Measurements from ENCODE around the gene CRYL1. TPM values are rescaled to one million over a fixed set of nuclear protein-coding genes. Genes with fewer than 3 reads are reported as not detected.

CRYL1 gene
- total and polyA plus RNA-seq, 7 donors, result 6.4 to 18.5 (median 12.9) TPM

DNA sequence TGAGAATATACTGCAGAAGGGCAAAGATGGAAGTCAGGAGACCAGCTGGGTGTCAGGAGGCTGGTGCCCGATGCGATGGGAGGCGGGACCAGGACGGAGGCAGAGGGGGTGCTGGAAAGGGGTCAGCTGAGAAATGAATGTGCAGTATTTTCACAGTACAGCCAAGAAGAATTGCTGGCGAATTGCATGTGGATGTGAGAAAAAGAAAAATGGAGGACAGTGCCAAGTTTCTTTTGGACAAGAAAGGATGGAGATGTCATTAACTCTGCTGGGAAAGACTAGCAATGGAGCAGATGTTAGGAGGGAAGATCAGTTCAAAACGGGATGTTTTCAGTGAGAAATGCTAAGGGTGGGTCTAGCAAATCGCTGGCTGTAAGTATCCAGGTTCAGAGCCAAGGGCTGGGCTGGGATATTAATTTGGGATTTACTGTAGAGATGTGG, 7.0 kb downstream of the CRYL1 start:
- no peak for TF ChIP-seq CTCF (IDR thresholded peaks at IDR 0.05)
- no peak overlapping the region for H3K4me3 ChIP-seq
- DNase-seq, result no peak

DNA sequence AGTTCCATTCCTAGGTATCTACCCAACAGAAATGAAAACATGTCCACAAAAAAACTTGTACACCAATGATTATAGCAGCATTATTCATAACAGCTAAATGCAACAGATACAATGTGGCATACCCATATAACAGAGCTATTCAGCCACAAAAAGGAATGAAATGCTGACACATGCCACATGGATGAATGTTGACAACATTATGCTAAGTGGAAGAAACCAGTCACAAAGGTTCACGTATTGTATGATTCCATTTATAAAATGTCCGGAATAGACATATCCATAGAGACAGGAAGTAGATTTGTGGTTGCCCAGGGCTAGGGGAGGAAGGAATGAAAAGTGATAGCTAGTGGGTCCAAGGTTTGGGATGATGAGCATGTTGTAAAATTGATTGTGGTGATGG, 10.8 kb downstream of the CRYL1 start:
- Histone ChIP-seq H3K4me3 (no peak overlapping the region), H3K27me3 (ENCODE audit: insufficient read depth in 3 of 3, low read length in 2 of 3) (no peaks in the 10 kb centered on the region), H3K36me3 (ENCODE audit: insufficient read depth in 1 of 2, low read depth in 1 of 2) (peaks cover 0 to 25% of the 10 kb centered on the region in 2 donors), H3K4me1 (no peaks in the 10 kb centered on the region), H3K9me3 (no peaks in the 10 kb centered on the region), H3K27ac (no peak overlapping the region)
- no peak for TF ChIP-seq CTCF (IDR thresholded peaks at IDR 0.05)
- no peak for DNase-seq
- 76 to 91% (median 84%) methylated on average over 2 of the region's 2 CpGs for WGBS, 3 donors
- ATAC-seq, result no peak
- intact Hi-C loops (cut with DNase I), result no loop called here

More for the DNA sequence above, 7.0 kb downstream of the CRYL1 start:
- intact Hi-C loops (cut with DNase I), result no loop called here
- 15 to 22% (median 18%) methylated on average over 7 of the region's 7 CpGs for WGBS, 3 donors
- Histone ChIP-seq H3K9me3 (no peaks in the 10 kb centered on the region), H3K36me3 (ENCODE audit: insufficient read depth in 1 of 2, low read depth in 1 of 2) (no peaks in the 10 kb centered on the region), H3K4me1 (no peaks in the 10 kb centered on the region), H3K27ac (peak overlapping the region; percentile 23), H3K27me3 (ENCODE audit: insufficient read depth in 3 of 3, low read length in 2 of 3) (no peaks in the 10 kb centered on the region)
- ATAC-seq, result peak in 1 of 4 donors; percentile 58

DNA sequence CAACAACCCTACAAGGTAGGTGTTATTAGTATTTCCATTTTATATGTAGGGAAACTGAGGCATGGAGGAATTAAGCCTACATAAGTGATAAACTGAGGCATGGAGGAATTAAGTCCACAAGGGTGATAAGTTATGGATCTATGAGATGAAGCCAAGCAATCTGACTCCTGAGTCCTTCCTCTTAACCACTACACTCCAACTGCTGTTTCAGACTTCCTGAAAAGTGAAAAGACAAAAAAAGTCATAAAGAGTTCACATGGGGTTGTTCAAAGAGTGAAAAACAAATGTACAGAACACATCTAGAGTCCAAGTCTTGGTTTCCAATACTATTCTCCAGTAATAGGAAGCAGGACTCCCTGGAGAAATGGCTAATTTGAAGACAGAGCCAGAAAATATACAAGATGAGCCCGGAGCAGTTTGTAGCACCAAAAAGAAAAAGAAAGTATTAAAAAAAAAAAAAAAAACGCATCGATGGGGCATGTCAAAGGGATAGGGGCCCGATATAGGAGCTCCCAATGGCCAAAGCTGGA, 12.1 kb downstream of the CRYL1 start:
- Histone ChIP-seq H3K36me3 (ENCODE audit: insufficient read depth in 1 of 2, low read depth in 1 of 2) (peaks cover 0 to 27% of the 10 kb centered on the region in 2 donors), H3K9me3 (no peaks in the 10 kb centered on the region), H3K27ac (no peak overlapping the region), H3K4me3 (no peak overlapping the region), H3K27me3 (ENCODE audit: insufficient read depth in 3 of 3, low read length in 2 of 3) (no peaks in the 10 kb centered on the region), H3K4me1 (no peaks in the 10 kb centered on the region)
- 58 to 73% (median 63%) methylated on average over 4 of the region's 4 CpGs for WGBS, 3 donors
- intact Hi-C loops (cut with DNase I), result no loop called here
- ATAC-seq, result no peak
- no peak for TF ChIP-seq CTCF (IDR thresholded peaks at IDR 0.05)
- DNase-seq, result no peak

- Histone ChIP-seq H3K27ac (no peak overlapping the region), H3K4me3 (no peak overlapping the region), H3K4me1 (no peaks in the 10 kb centered on the region), H3K36me3 (ENCODE audit: insufficient read depth in 1 of 2, low read depth in 1 of 2) (peaks cover 0 to 30% of the 10 kb centered on the region in 2 donors), H3K27me3 (ENCODE audit: insufficient read depth in 3 of 3, low read length in 2 of 3) (no peaks in the 10 kb centered on the region), H3K9me3 (no peaks in the 10 kb centered on the region)
- WGBS, 3 donors, result 80 to 81% (median 81%) methylated on average over 10 of the region's 10 CpGs
- intact Hi-C loops (cut with DNase I), result no loop called here
- no peak for TF ChIP-seq CTCF (IDR thresholded peaks at IDR 0.05)
- DNase-seq (no peak), ATAC-seq (peak in 1 of 4 donors; percentile 52)
These were observed 13.5 kb downstream of the CRYL1 start for GRCh38 chr13:20512042-20512683.

Measured in psoas muscle (tissue), 8 donors.